Type B pancreatic cell (in vitro differentiated cells): ENCODE results near the gene TEDC1. TPM values are rescaled to one million over a fixed set of nuclear protein-coding genes. Genes with fewer than 3 reads are reported as not detected.

ENCODE experiments used
- DNase-seq: peaks from one replicate; pipeline ENCODE4 v3.0.0; 2021; ENCODE audit warnings: mixed read lengths; ENCODE audit not compliant: unreplicated experiment; ENCODE audit errors: extremely low spot score
- H3K27ac Mint-ChIP-seq: 2 replicates; pipeline ENCODE4 v1.8.0; 2021; ENCODE audit warnings: mild to moderate bottlenecking, mixed read lengths
- H3K27me3 Mint-ChIP-seq: 2 replicates; pipeline ENCODE4 v1.8.0; 2021; ENCODE audit warnings: mixed read lengths
- H3K36me3 Mint-ChIP-seq: 2 replicates; pipeline ENCODE4 v1.8.0; 2021; ENCODE audit warnings: mixed read lengths
- H3K4me1 Mint-ChIP-seq: one replicate; pipeline ENCODE4 v1.8.0; 2021; ENCODE audit warnings: mixed read lengths; ENCODE audit not compliant: unreplicated experiment
- H3K4me3 Mint-ChIP-seq: 2 replicates; pipeline ENCODE4 v1.8.0; 2021; ENCODE audit warnings: mild to moderate bottlenecking, mixed read lengths
- H3K9me3 Mint-ChIP-seq: 2 replicates; pipeline ENCODE4 v1.8.0; 2021; ENCODE audit warnings: mixed read lengths
- CTCF ChIP-seq: fragments of 200-600 bp; sonication (generic); conservative IDR thresholded peaks from 2 replicates; pipeline ENCODE4 v1.5.0; 2021; ENCODE audit warnings: antibody characterized with exemption, mild to moderate bottlenecking
- total RNA-seq: library from RNA; stranded (reverse); gene quantifications from 2 replicates; pipeline ENCODE4 v1.2.1, GENCODE V29; 2021; ENCODE audit warnings: low replicate concordance

The TEDC1 gene
- total RNA-seq, 1 donor from 2014 or later = 22.1 TPM

GRCh38 chr14:105532735-105533141, 41.7 kb downstream of the TEDC1 start:
- TF ChIP-seq CTCF = peak; percentile 61
- no peaks in the 10 kb centered on the region for H3K9me3 Mint-ChIP-seq
- no peak for DNase-seq
- no peak overlapping the region for H3K4me3 Mint-ChIP-seq
- H3K36me3 Mint-ChIP-seq = no peaks in the 10 kb centered on the region
- H3K27me3 Mint-ChIP-seq = peaks cover 11% of the 10 kb centered on the region
- H3K27ac Mint-ChIP-seq = no peak overlapping the region
- H3K4me1 Mint-ChIP-seq = no peaks in the 10 kb centered on the region

DNA sequence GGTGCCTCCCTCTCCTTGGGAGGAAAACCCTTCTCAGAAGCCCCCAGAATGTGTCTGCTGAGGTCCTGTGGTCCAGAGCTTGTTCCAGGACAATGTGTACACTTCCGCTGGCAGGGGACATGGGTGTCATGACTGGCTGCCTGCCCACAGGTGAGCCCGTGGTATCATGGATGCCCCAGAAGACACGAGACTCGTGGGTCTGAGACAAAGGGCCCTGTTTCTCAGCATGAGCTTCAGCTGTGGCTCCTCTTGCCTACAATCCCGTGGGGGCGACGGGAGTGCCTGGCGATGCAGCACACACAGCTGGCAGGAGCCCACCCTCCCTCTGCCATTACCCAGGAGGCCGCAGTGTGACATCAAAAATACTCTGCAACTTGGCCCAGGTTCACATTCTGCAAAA, 42.3 kb downstream of the TEDC1 start:
- Mint-ChIP-seq H3K9me3 (no peaks in the 10 kb centered on the region), H3K4me1 (no peaks in the 10 kb centered on the region), H3K27ac (no peak overlapping the region), H3K27me3 (peaks cover 11% of the 10 kb centered on the region), H3K4me3 (no peak overlapping the region), H3K36me3 (no peaks in the 10 kb centered on the region)
- TF ChIP-seq CTCF = no peak
- DNase-seq = no peak

- Mint-ChIP-seq H3K36me3 (no peaks in the 10 kb centered on the region), H3K27me3 (peaks cover 11% of the 10 kb centered on the region), H3K9me3 (no peaks in the 10 kb centered on the region), H3K4me3 (no peak overlapping the region), H3K4me1 (no peaks in the 10 kb centered on the region), H3K27ac (no peak overlapping the region)
- no peak for DNase-seq
- TF ChIP-seq CTCF = no peak
Observed at GRCh38 chr14:105533811-105534498, 42.9 kb downstream of the TEDC1 start.

GRCh38 chr14:105534586-105534985, 43.5 kb downstream of the TEDC1 start:
- H3K9me3 Mint-ChIP-seq = no peaks in the 10 kb centered on the region
- no peak for TF ChIP-seq CTCF

GRCh38 chr14:105536051-105536450, 45.0 kb downstream of the TEDC1 start:
- H3K9me3 Mint-ChIP-seq = no peaks in the 10 kb centered on the region
- TF ChIP-seq CTCF = no peak
- no peaks in the 10 kb centered on the region for H3K36me3 Mint-ChIP-seq
- H3K27ac Mint-ChIP-seq = no peak overlapping the region
- H3K27me3 Mint-ChIP-seq = peaks cover 11% of the 10 kb centered on the region
- H3K4me1 Mint-ChIP-seq = no peaks in the 10 kb centered on the region
- H3K4me3 Mint-ChIP-seq = no peak overlapping the region
- DNase-seq = no peak

More at GRCh38 chr14:105534586-105534985, 43.5 kb downstream of the TEDC1 start:
- no peak overlapping the region for H3K27ac Mint-ChIP-seq
- H3K27me3 Mint-ChIP-seq = peaks cover 11% of the 10 kb centered on the region
- no peak for DNase-seq
- no peaks in the 10 kb centered on the region for H3K4me1 Mint-ChIP-seq
- no peak overlapping the region for H3K4me3 Mint-ChIP-seq
- H3K36me3 Mint-ChIP-seq = no peaks in the 10 kb centered on the region
